Gastroesophageal sphincter (tissue), 3 donors: ENCODE results near the gene TMTC4.

Source experiments
- POLR2A ChIP-seq, 2 donors: fragments of 450-650 bp; IDR thresholded peaks; one replicate each; pipeline ENCODE4 v1.6.1; 2017; ENCODE audit warnings: antibody characterized with exemption in 2 of 2, mild to moderate bottlenecking in 2 of 2, moderate library complexity in 1 of 2
- POLR2AphosphoS5 ChIP-seq: sonication (generic); formaldehyde crosslinking; IDR thresholded peaks from one replicate; pipeline ENCODE4 v1.6.1; 2017; ENCODE audit warnings: antibody characterized with exemption
- TF ChIP-seq, protein P1 (sequence below), 4 experiments: fragments of 200-600 bp in 2 of 4; fragments of 450-650 bp in 2 of 4; sonication (generic) in 1 of 4; IDR thresholded peaks; one replicate each; pipeline ENCODE4 v1.5.1; 2017 to 2019; ENCODE audit warnings: antibody characterized with exemption in 4 of 4, mild to moderate bottlenecking in 2 of 4, moderate library complexity in 2 of 4

DNA sequence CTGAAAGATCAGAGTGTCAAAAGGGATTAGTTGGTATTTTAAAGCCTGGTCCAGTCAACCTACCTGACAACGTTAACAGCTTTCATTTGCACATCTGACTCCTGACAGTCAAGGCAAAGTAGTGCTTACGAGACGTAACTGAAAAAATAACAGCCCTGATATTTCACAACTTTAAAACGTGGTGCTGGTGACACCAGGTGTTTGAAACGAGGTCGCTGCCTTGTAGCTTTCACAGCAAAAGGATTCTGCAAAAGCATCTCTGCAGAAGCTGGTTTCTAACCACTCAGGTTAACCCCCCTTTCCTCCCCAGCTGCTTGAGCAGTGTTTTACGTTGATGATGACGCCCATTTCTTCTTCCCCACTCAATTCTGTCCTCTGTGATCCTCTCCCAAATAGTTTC is 109.3 kb downstream of the TMTC4 start:
- TF ChIP-seq POLR2AphosphoS5 (no peak), POLR2A (IDR thresholded peaks at IDR 0.05) (no peak)
- TF ChIP-seq, protein P1, sequence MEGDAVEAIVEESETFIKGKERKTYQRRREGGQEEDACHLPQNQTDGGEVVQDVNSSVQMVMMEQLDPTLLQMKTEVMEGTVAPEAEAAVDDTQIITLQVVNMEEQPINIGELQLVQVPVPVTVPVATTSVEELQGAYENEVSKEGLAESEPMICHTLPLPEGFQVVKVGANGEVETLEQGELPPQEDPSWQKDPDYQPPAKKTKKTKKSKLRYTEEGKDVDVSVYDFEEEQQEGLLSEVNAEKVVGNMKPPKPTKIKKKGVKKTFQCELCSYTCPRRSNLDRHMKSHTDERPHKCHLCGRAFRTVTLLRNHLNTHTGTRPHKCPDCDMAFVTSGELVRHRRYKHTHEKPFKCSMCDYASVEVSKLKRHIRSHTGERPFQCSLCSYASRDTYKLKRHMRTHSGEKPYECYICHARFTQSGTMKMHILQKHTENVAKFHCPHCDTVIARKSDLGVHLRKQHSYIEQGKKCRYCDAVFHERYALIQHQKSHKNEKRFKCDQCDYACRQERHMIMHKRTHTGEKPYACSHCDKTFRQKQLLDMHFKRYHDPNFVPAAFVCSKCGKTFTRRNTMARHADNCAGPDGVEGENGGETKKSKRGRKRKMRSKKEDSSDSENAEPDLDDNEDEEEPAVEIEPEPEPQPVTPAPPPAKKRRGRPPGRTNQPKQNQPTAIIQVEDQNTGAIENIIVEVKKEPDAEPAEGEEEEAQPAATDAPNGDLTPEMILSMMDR (IDR thresholded peaks at IDR 0.05): no peak
